Measurements from ENCODE around the gene CTLA4.
"Not testable (repeated sequence)": the region's sequence is repeated elsewhere in the genome, so short reads cannot be mapped to it uniquely, and the experiment has no call there.

Gene CTLA4

GRCh38 chr2:203857656-203858055 is 9.9 kb upstream of the CTLA4 start:
- DNase-seq (ENCODE audit: low read depth in 2 of 2): no peak

GRCh38 chr2:203858176-203858575 is 9.4 kb upstream of the CTLA4 start:
- no peak for DNase-seq (ENCODE audit: low read depth in 2 of 2)

- no peak for DNase-seq (ENCODE audit: low read depth in 2 of 2)
These were observed 8.4 kb upstream of the CTLA4 start for GRCh38 chr2:203859030-203859789.

- DNase-seq (ENCODE audit: low read depth in 2 of 2): no peak
These were observed 6.4 kb upstream of the CTLA4 start for GRCh38 chr2:203861197-203861596.

DNA sequence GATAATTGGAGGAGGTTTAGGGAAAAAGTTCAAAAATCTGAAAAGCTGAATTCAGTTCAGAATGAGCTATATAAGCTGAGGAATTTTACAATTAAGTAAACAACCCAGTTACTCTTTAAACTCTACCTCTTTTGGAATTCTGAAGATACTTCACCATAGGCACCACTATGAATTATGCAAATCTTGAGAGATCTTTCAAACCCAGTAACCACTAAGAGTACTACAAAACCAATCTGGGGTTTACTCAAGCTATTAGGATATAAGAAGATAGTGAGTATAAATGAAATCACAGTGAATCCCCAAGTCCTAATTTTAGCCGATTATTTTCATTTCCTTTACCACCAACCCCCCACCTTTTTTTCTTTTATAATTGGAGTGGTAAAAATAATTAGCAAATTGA is 6.0 kb upstream of the CTLA4 start:
- DNase-seq (ENCODE audit: low read depth in 2 of 2): no peak

- DNase-seq (ENCODE audit: low read depth in 2 of 2): no peak
These were observed 1.9 kb downstream of the CTLA4 start for GRCh38 chr2:203869223-203870042.

GRCh38 chr2:203870481-203870880 is 2.9 kb downstream of the CTLA4 start:
- no peak for DNase-seq (ENCODE audit: low read depth in 2 of 2)

DNA sequence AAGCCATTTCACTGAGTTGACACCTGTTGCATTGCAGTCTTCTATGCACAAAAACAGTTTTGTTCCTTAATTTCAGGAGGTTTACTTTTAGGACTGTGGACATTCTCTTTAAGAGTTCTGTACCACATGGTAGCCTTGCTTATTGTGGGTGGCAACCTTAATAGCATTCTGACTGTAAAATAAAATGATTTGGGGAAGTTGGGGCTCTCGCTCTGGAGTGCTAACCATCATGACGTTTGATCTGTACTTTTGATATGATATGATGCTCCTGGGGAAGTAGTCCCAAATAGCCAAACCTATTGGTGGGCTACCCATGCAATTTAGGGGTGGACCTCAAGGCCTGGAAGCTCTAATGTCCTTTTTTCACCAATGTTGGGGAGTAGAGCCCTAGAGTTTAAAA is 3.4 kb downstream of the CTLA4 start:
- no peak for DNase-seq (ENCODE audit: low read depth in 2 of 2)

DNA sequence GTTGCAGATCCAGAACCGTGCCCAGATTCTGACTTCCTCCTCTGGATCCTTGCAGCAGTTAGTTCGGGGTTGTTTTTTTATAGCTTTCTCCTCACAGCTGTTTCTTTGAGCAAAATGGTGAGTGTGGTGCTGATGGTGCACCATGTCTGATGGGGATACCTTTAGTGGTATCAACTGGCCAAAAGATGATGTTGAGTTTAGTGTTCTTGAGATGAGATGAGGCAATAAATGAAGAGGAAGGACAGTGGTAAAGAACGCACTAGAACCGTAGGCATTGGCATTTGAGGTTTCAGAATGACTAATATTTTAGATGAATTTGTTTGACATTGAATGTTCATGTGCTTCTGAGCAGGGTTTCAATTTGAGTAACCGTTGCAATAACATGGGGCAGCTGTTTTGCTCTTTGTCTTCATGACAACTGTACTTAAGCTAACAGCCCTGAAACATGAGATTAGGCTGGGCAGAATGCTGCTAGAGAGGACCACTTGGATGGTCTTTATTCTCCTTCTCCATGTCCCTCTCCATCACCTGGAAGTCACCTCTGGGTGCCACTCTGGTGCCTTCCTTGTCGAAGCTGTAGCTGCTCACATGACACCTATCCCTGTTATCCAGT is 3.9 kb downstream of the CTLA4 start:
- no peak for DNase-seq (ENCODE audit: low read depth in 2 of 2)

DNA sequence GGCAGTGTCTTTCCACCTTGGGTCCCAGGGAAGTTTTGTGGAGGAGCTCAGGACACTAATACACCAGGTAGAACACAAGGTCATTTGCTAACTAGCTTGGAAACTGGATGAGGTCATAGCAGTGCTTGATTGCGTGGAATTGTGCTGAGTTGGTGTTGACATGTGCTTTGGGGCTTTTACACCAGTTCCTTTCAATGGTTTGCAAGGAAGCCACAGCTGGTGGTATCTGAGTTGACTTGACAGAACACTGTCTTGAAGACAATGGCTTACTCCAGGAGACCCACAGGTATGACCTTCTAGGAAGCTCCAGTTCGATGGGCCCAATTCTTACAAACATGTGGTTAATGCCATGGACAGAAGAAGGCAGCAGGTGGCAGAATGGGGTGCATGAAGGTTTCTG is 5.9 kb downstream of the CTLA4 start:
- DNase-seq (ENCODE audit: low read depth in 2 of 2): no peak

- no peak for DNase-seq (ENCODE audit: low read depth in 2 of 2)
These were observed 6.5 kb downstream of the CTLA4 start for GRCh38 chr2:203873921-203874631.

GRCh38 chr2:203875471-203875870 is 7.9 kb downstream of the CTLA4 start:
- DNase-seq (ENCODE audit: low read depth in 2 of 2): no peak

- no peak for DNase-seq (ENCODE audit: low read depth in 2 of 2)
These were observed 8.8 kb downstream of the CTLA4 start for GRCh38 chr2:203876328-203876727.

- DNase-seq (ENCODE audit: low read depth in 2 of 2): no peak
These were observed 10.5 kb downstream of the CTLA4 start for GRCh38 chr2:203878063-203878462.

DNA sequence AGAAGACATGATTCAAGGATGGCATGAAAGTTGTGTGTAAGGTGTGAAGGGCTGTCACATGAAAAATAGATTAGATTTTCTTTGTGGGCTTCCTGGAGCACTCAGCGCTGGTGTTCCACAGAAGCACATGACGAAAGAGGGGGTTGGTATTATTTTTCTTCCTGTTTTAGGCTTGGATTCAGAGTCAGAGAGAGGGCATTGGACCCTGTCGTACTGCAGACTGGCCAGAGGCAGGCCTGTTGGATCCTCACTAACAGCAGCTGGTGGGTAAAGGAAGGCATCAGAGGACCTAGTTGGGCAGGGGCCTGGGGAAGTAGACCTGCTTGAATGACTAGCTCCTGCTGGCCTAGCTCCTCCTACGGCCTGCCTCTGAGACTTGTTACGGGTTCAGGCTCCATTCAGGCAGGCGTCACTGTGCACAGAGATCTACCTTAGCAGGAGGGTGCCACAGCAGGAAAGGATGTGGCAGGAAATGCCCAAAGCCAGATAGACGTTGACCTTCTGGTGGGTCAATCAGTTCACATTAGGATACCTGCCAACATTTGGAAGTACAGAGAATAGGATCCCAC is 13.1 kb downstream of the CTLA4 start:
- DNase-seq (ENCODE audit: low read depth in 2 of 2): no peak

- DNase-seq (ENCODE audit: low read depth in 2 of 2): not testable (repeated sequence)
These were observed 13.6 kb downstream of the CTLA4 start for GRCh38 chr2:203881185-203881584.

DNA sequence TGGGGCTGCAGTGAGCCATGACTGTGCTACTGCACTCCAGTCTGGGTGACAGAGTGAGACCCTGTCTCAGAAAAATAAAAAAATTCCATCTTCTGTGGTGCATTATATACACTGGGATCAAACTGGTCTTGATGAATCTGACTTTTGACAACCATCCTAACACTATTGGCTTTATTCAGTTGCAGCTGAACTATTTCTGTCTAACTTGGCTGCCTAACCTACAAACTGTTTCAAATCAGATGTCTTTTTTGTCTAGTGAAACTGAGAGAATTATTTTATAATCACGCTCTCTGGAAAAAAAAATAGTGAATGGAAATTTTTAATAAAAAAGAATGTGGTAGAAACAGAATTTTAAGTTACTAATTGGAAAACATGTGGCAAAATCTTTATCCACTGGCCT is 15.0 kb downstream of the CTLA4 start:
- DNase-seq (ENCODE audit: low read depth in 2 of 2): no peak

DNA sequence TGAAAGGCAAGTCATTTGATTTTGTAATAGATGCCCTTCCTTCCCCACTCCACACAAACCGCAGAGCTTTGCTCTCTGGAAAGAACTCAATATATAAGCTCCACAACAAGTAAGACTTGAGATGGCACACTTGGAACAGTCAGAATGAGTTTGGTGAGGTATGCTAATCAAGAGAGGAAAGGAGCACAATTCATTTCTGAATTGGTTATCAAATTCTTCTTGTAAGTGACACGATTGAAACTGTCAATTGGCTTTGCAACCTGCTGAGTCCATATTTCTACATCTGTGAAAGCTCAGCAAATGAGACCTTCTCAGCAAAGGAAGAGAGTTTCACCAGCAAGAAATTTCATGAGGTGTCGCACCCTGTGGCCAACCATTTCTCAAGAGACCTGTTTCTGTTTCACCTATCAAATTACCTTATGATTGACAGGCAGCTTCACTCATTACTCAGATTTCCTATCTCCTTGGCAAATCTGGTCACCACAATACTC is 19.1 kb downstream of the CTLA4 start:
- peak in 1 of 2 donors; percentile 64 for DNase-seq (ENCODE audit: low read depth in 2 of 2)

DNA sequence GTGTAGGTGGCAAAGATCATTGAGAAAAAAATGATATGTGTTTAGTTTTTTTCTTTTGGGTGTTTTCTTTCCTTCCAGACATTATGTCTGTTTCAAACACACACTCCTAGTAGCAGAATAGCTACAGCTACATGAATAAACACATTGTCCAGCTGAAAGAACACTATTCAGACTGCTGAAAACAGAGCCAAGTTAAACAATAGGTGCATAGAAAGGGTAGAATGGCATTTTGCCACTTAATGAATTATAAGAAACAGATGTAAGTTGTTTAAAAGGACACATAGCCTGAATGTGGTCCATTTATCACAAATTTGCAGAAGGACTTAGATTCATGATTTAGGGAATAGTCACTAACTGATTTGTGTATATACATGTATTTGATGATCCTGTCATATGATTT is 20.1 kb downstream of the CTLA4 start:
- DNase-seq (ENCODE audit: low read depth in 2 of 2): no peak

DNA sequence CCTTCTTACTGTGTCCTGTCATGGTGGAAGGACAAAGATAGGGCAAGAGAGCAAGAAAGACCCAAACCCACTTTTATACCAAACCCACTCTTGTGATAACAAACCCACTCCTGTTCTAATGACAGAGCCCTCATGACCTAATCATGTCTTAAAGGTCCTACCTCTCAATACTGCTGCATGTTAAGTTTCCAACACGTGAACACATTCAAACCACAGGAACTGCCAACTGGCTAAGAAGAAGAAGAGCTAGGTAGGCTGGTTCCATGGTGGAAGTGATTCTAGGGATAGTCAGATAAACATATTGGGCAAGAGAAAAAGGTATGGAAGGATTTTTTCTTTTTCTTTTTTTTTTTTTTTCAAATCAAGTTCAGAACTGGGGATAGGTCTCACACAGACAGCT is 22.0 kb downstream of the CTLA4 start:
- no peak for DNase-seq (ENCODE audit: low read depth in 2 of 2)

- DNase-seq (ENCODE audit: low read depth in 2 of 2): no peak
These were observed 22.4 kb downstream of the CTLA4 start for GRCh38 chr2:203889944-203890343.

- no peak for DNase-seq (ENCODE audit: low read depth in 2 of 2)
These were observed 23.2 kb downstream of the CTLA4 start for GRCh38 chr2:203890733-203891132.
